Body of pancreas (tissue), 4 donors: ENCODE results near the gene STRADA.

Experiments used
- POLR2A ChIP-seq, 3 donors: fragments of 450-650 bp; IDR thresholded peaks; one replicate each; pipeline ENCODE4 v1.6.1; 2016; ENCODE audit warnings: antibody characterized with exemption in 3 of 3, mild to moderate bottlenecking in 2 of 3
- TF ChIP-seq, protein P1 (sequence below), 7 experiments: fragments of 450-650 bp in 4 of 7; fragments of 200-600 bp in 3 of 7; sonication (generic) in 3 of 7; IDR thresholded peaks; one replicate each; pipeline ENCODE4 v1.5.1; 2016 to 2019; ENCODE audit warnings: antibody characterized with exemption in 7 of 7

DNA sequence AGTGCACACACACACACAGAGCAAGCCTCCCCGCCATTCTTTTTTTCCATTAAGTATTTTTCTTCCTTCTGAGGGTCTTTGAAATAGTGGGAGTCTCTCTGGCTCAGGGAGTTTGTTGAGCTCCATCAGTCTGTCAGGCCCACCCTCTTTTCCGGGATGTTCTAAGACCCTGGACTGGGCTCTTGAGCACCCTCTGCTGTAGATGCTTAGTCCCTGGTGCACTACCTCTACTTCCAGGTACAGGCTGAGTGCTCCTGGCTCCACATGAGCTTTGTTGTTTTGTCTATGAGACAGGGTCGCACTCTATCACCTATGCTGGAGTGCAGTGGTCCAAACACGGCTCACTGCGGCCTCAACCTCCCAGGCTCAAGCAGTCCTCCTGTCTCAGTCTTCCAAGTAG lies 62.4 kb downstream of the STRADA start:
- TF ChIP-seq, protein P1, sequence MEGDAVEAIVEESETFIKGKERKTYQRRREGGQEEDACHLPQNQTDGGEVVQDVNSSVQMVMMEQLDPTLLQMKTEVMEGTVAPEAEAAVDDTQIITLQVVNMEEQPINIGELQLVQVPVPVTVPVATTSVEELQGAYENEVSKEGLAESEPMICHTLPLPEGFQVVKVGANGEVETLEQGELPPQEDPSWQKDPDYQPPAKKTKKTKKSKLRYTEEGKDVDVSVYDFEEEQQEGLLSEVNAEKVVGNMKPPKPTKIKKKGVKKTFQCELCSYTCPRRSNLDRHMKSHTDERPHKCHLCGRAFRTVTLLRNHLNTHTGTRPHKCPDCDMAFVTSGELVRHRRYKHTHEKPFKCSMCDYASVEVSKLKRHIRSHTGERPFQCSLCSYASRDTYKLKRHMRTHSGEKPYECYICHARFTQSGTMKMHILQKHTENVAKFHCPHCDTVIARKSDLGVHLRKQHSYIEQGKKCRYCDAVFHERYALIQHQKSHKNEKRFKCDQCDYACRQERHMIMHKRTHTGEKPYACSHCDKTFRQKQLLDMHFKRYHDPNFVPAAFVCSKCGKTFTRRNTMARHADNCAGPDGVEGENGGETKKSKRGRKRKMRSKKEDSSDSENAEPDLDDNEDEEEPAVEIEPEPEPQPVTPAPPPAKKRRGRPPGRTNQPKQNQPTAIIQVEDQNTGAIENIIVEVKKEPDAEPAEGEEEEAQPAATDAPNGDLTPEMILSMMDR (IDR thresholded peaks at IDR 0.05) = no peak
- TF ChIP-seq POLR2A (IDR thresholded peaks at IDR 0.05) = no peak
